Panc1 (cell line): ENCODE data around the gene MACROD2.

ENCODE experiments used
- POLR2AphosphoS5 ChIP-seq: IDR thresholded peaks from 2 replicates; pipeline ENCODE4 v1.6.1; 2012; ENCODE audit warnings: mild to moderate bottlenecking, low read depth, low read length, moderate library complexity
- TCF7L2 ChIP-seq: IDR thresholded peaks from 2 replicates; pipeline ENCODE4 v1.6.1; 2011; ENCODE audit warnings: mild to moderate bottlenecking, low read depth, low read length, inconsistent platforms
- TF ChIP-seq, protein P1 (sequence below): fragments of 450-650 bp; IDR thresholded peaks from 2 replicates; pipeline ENCODE4 v1.5.1; 2017; ENCODE audit warnings: mild to moderate bottlenecking

DNA sequence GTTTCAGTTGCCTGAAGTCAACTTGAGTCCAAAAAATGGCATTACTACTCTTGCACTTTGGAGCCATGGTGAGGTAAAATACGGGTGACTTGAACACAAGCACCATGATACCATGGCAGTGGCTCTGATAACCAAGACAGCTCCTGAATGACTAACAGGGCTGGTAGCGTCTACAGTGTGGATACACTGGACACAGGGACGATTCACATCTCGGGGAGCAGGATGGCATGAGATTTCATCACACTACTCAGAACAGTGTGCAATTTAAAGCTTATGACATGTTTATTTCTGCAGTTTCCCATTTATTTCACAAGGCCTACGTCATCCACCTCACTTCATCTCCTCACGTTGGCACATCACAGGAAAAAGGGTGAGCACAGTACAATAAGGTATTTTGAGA, 1627.1 kb downstream of the MACROD2 start:
- TF ChIP-seq, protein P1, sequence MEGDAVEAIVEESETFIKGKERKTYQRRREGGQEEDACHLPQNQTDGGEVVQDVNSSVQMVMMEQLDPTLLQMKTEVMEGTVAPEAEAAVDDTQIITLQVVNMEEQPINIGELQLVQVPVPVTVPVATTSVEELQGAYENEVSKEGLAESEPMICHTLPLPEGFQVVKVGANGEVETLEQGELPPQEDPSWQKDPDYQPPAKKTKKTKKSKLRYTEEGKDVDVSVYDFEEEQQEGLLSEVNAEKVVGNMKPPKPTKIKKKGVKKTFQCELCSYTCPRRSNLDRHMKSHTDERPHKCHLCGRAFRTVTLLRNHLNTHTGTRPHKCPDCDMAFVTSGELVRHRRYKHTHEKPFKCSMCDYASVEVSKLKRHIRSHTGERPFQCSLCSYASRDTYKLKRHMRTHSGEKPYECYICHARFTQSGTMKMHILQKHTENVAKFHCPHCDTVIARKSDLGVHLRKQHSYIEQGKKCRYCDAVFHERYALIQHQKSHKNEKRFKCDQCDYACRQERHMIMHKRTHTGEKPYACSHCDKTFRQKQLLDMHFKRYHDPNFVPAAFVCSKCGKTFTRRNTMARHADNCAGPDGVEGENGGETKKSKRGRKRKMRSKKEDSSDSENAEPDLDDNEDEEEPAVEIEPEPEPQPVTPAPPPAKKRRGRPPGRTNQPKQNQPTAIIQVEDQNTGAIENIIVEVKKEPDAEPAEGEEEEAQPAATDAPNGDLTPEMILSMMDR, result no peak
- TF ChIP-seq POLR2AphosphoS5 (no peak), TCF7L2 (no peak)
